ENCODE results near the gene PKD1.

GRCh38 chr16:2092256-2092620 is 43.5 kb downstream of the PKD1 start:
- no peak for TF ChIP-seq CTCF (IDR thresholded peaks at IDR 0.05; ENCODE audit: poor library complexity)
- TF ChIP-seq EZH2 (IDR thresholded peaks at IDR 0.05; ENCODE audit: borderline replicate concordance): no peak
- no peak for TF ChIP-seq EZH2phosphoT487 (IDR thresholded peaks at IDR 0.05; ENCODE audit: low read depth, severe bottlenecking, unreplicated experiment)
